Tongue (tissue), 2 donors: Measurements from ENCODE around the gene OR2G2. TPM values are rescaled to one million over a fixed set of nuclear protein-coding genes. Genes with fewer than 3 reads are reported as not detected.

ENCODE experiments used
- small RNA-seq: library from RNA; depleted of rRNA; stranded (forward); fragments of <200 nt; gene quantifications from one replicate; pipeline ENCODE3, GENCODE V24; 2014; ENCODE audit warnings: low replicate concordance
- total RNA-seq: library from RNA; depleted of rRNA; stranded (reverse); fragments of >200 nt; gene quantifications from one replicate; pipeline ENCODE4 v1.2.3, GENCODE V29; 2014

OR2G2 gene
- total RNA-seq, 1 donor from 2014 or later: not detected

Small RNA genes within 50 kb of the gene (small RNA-seq; reads per million reads assigned to genes)
- not detected for gene RF00026

Other genes starting within 250 kb of the OR2G2 start
- 3.8 TPM for gene NLRP3, start 172.2 kb upstream of the OR2G2 start, total RNA-seq
- not detected for gene OR2B11, start 130.3 kb upstream of the OR2G2 start, total RNA-seq
- not detected for gene OR2C3, start 51.9 kb upstream of the OR2G2 start, total RNA-seq
- gene GCSAML, start 39.2 kb upstream of the OR2G2 start, total RNA-seq: 0.72 TPM
- not detected for gene OR2G3, start 17.2 kb downstream of the OR2G2 start, total RNA-seq
- not detected for gene OR13G1, start 91.4 kb downstream of the OR2G2 start, total RNA-seq
- gene OR6F1, start 128.3 kb downstream of the OR2G2 start, total RNA-seq: not detected
- gene OR14K1, start 150.3 kb downstream of the OR2G2 start, total RNA-seq: not detected
- not detected for gene OR14A2, start 159.8 kb downstream of the OR2G2 start, total RNA-seq
- gene OR1C1, start 172.2 kb downstream of the OR2G2 start, total RNA-seq: not detected
- not detected for gene OR14A16, start 235.8 kb downstream of the OR2G2 start, total RNA-seq